Lower lobe of right lung (tissue), 2 donors: Measurements from ENCODE around the gene PROKR1. TPM values are rescaled to one million over a fixed set of nuclear protein-coding genes. Genes with fewer than 3 reads are reported as not detected.
A peak's percentile ranks its signal among the peaks of the same experiment; 100 is the strongest.

Experiments
- ATAC-seq, 2 donors: fragments of 200-7000 bp; cut with Tn5 transposase; one replicate each; pipeline ENCODE4 v1.9.1; 2020 to 2022; ENCODE audit warnings: mild to moderate bottlenecking in 2 of 2, moderate library complexity in 2 of 2
- DNase-seq: peaks from one replicate; pipeline ENCODE4 v3.0.0-alpha.2; 2020
- H3K27ac ChIP-seq: fragments of 200-600 bp; one replicate; pipeline ENCODE4 v1.8.0; 2022
- H3K27me3 ChIP-seq: fragments of 200-600 bp; one replicate; pipeline ENCODE4 v1.8.0; 2022; ENCODE audit warnings: low read depth
- H3K36me3 ChIP-seq: fragments of 200-600 bp; one replicate; pipeline ENCODE4 v1.8.0; 2022; ENCODE audit warnings: mild to moderate bottlenecking
- H3K4me1 ChIP-seq: fragments of 200-600 bp; one replicate; pipeline ENCODE4 v1.8.0; 2022
- H3K4me3 ChIP-seq: fragments of 200-600 bp; one replicate; pipeline ENCODE4 v1.8.0; 2022; ENCODE audit warnings: mild to moderate bottlenecking
- H3K9me3 ChIP-seq: fragments of 200-600 bp; one replicate; pipeline ENCODE4 v1.8.0; 2022
- CTCF ChIP-seq: fragments of 200-600 bp; IDR thresholded peaks from one replicate; pipeline ENCODE4 v1.8.0; 2022; ENCODE audit warnings: antibody characterized with exemption, mild to moderate bottlenecking
- intact Hi-C: fragments of 100-400 bp; cut with DNase I; formaldehyde crosslinking; loops from one replicate; pipeline ENCODE4 v1.11.0; 2022
- total RNA-seq: library from RNA; stranded (reverse); fragmentation: NEBNext Ultra II Directional; extraction: Animal tissue kit (Norgen Biotek cat#: 25700); gene quantifications from one replicate; pipeline ENCODE4 v1.2.1, GENCODE V29; 2021
- donor health status: DM: no; HTN: yes; CAD: no; lungs with severe emphysema.

The PROKR1 gene
- total RNA-seq, 1 donor from 2014 or later = not detected

- H3K4me3 ChIP-seq = peak overlapping the region; percentile 60
- ATAC-seq = peak in 1 of 2 donors; percentile 8
- TF ChIP-seq CTCF = no peak
- no peak for DNase-seq
- H3K27ac ChIP-seq = no peak overlapping the region
- no peaks in the 10 kb centered on the region for H3K36me3 ChIP-seq
- H3K27me3 ChIP-seq = peaks cover 43% of the 10 kb centered on the region
- intact Hi-C loops = no loop called here
- no peaks in the 10 kb centered on the region for H3K9me3 ChIP-seq
- peaks cover 10% of the 10 kb centered on the region for H3K4me1 ChIP-seq
Measured at GRCh38 chr2:68643874-68644485, 601 bp downstream of the PROKR1 start.

GRCh38 chr2:68645523-68645922 is 2.1 kb downstream of the PROKR1 start:
- DNase-seq (no peak), ATAC-seq (no peak)
- Histone ChIP-seq H3K36me3 (no peaks in the 10 kb centered on the region), H3K9me3 (no peaks in the 10 kb centered on the region), H3K27me3 (peaks cover 43% of the 10 kb centered on the region), H3K4me1 (peaks cover 10% of the 10 kb centered on the region), H3K27ac (no peak overlapping the region), H3K4me3 (no peak overlapping the region)
- no peak for TF ChIP-seq CTCF
- intact Hi-C loops = no loop called here

GRCh38 chr2:68646303-68646702 is 2.9 kb downstream of the PROKR1 start:
- H3K27ac ChIP-seq = no peak overlapping the region
- TF ChIP-seq CTCF = no peak

GRCh38 chr2:68650645-68651044 is 7.3 kb downstream of the PROKR1 start:
- H3K36me3 ChIP-seq = no peaks in the 10 kb centered on the region
- intact Hi-C loops = no loop called here
- TF ChIP-seq CTCF = no peak
- H3K4me3 ChIP-seq = no peak overlapping the region
- peaks cover 12% of the 10 kb centered on the region for H3K4me1 ChIP-seq
- no peak for ATAC-seq
- no peaks in the 10 kb centered on the region for H3K9me3 ChIP-seq
- peaks cover 11% of the 10 kb centered on the region for H3K27me3 ChIP-seq
- DNase-seq = no peak
- H3K27ac ChIP-seq = no peak overlapping the region

More at GRCh38 chr2:68646303-68646702, 2.9 kb downstream of the PROKR1 start:
- Histone ChIP-seq H3K27me3 (peaks cover 43% of the 10 kb centered on the region), H3K9me3 (no peaks in the 10 kb centered on the region), H3K36me3 (no peaks in the 10 kb centered on the region), H3K4me1 (peaks cover 10% of the 10 kb centered on the region), H3K4me3 (no peak overlapping the region)
- intact Hi-C loops = no loop called here
- DNase-seq (no peak), ATAC-seq (no peak)

GRCh38 chr2:68653034-68653433 is 9.7 kb downstream of the PROKR1 start:
- DNase-seq = no peak
- intact Hi-C loops = no loop called here
- no peak for ATAC-seq
- H3K36me3 ChIP-seq = no peaks in the 10 kb centered on the region
- H3K4me1 ChIP-seq = peaks cover 12% of the 10 kb centered on the region
- no peak overlapping the region for H3K4me3 ChIP-seq
- no peak for TF ChIP-seq CTCF
- no peaks in the 10 kb centered on the region for H3K27me3 ChIP-seq
- no peaks in the 10 kb centered on the region for H3K9me3 ChIP-seq
- no peak overlapping the region for H3K27ac ChIP-seq
